ENCODE data around the gene EDIL3.

GRCh38 chr5:83973925-83974815 lies 410.5 kb downstream of the EDIL3 start:
- TF ChIP-seq POLR2A (IDR thresholded peaks at IDR 0.05) = no peak
- TF ChIP-seq CTCF (IDR thresholded peaks at IDR 0.05) = no peak

Measured in prostate gland (tissue), 2 donors.